Endothelial cell of umbilical vein (primary cell): ENCODE data around the gene JMJD6. TPM values are rescaled to one million over a fixed set of nuclear protein-coding genes. Genes with fewer than 3 reads are reported as not detected.

Experiments used
- BruUV-seq: library from RNA; stranded (reverse); fragments of 400-500 nt; replicated peaks from 2 replicates; lab custom pipeline; 2021; lab: Mats Ljungman, UMichigan
- CTCF ChIA-PET: fragments of 300-600, 350-600 bp; sonication (Branson Sonifier 250); formaldehyde crosslinking; loops from one replicate; lab custom pipeline; 2021; ENCODE audit warnings: antibody characterized with exemption, inconsistent platforms; lab: Charles Lee
- POLR2A ChIA-PET: fragments of 300-600, 350-600 bp; sonication (Branson Sonifier 250); formaldehyde crosslinking; loops from one replicate; lab custom pipeline; 2021; ENCODE audit warnings: antibody characterized with exemption, inconsistent platforms; lab: Charles Lee
- DNase-seq: peaks from one replicate; pipeline ENCODE4 v3.0.0-alpha.2; 2011; ENCODE audit warnings: low read depth, low spot score
- FAIRE-seq: peaks from 2 replicates; lab custom pipeline; 2011; peaks lifted over from hg19 to GRCh38; lab: Jason Lieb, UNC
- H2AFZ ChIP-seq: 2 replicates; pipeline ENCODE4 v1.6.0; 2012; ENCODE audit warnings: low read depth, low read length, control low read depth, inconsistent platforms
- H3K27ac ChIP-seq: 2 replicates; pipeline ENCODE4 v1.5.1; 2011; ENCODE audit warnings: low read depth, mild to moderate bottlenecking, control low read depth, low read length, moderate library complexity; ENCODE audit not compliant: insufficient read depth
- H3K27me3 ChIP-seq, 2 experiments: 2 replicates each; pipeline versions ENCODE4 v1.6.0 to v1.6.1; 2011; ENCODE audit warnings: low read length in 2 of 2, mixed read lengths in 1 of 2; ENCODE audit not compliant: control insufficient read depth in 2 of 2, insufficient read depth in 2 of 2
- H3K36me3 ChIP-seq, 2 experiments: 2 replicates in 1 of 2; 3 replicates in 1 of 2; pipeline ENCODE4 v1.5.1; 2011; ENCODE audit warnings: low read length in 2 of 2, mild to moderate bottlenecking in 1 of 2, moderate library complexity in 1 of 2; ENCODE audit not compliant: control insufficient read depth in 2 of 2, insufficient read depth in 2 of 2; ENCODE audit errors: extremely low read depth in 1 of 2
- H3K4me1 ChIP-seq: 3 replicates; pipeline ENCODE4 v1.5.1; 2011; ENCODE audit warnings: mild to moderate bottlenecking, low read length; ENCODE audit not compliant: control insufficient read depth, insufficient read depth; ENCODE audit errors: extremely low read depth
- H3K4me2 ChIP-seq: 2 replicates; pipeline ENCODE4 v1.6.1; 2011; ENCODE audit warnings: low read length, control low read depth, mixed read lengths; ENCODE audit not compliant: insufficient read depth
- H3K4me3 ChIP-seq, 3 experiments: fragments of 200-600 bp in 1 of 3; sonication (generic), shearing (Covaris generic) in 1 of 3; replicated peaks in 1 of 3; 2 replicates each; pipeline ENCODE4 v1.5.1; 2011 to 2016; ENCODE audit warnings: control low read depth in 3 of 3, low read length in 3 of 3, mild to moderate bottlenecking in 2 of 3, inconsistent platforms in 1 of 3, low read depth in 1 of 3, moderate library complexity in 1 of 3; ENCODE audit not compliant: insufficient read depth in 1 of 3
- H3K79me2 ChIP-seq: 2 replicates; pipeline ENCODE4 v1.6.0; 2012; ENCODE audit warnings: low read length, inconsistent platforms; ENCODE audit not compliant: control insufficient read depth, insufficient read depth
- H3K9ac ChIP-seq: replicated peaks from 2 replicates; pipeline ENCODE3; 2011; ENCODE audit warnings: low read length, control low read depth; ENCODE audit not compliant: insufficient read depth; ENCODE audit errors: extremely low read depth
- H3K9me1 ChIP-seq: replicated peaks from 3 replicates; pipeline ENCODE4 v1.6.0; 2011; ENCODE audit warnings: mild to moderate bottlenecking, low read length; ENCODE audit not compliant: control insufficient read depth, insufficient read depth; ENCODE audit errors: extremely low read depth
- H3K9me3 ChIP-seq: replicated peaks from 2 replicates; pipeline ENCODE4 v1.5.1; 2012; ENCODE audit warnings: low read length, inconsistent platforms; ENCODE audit not compliant: control insufficient read depth, insufficient read depth
- H4K20me1 ChIP-seq: replicated peaks from 2 replicates; pipeline ENCODE3; 2011; ENCODE audit warnings: mild to moderate bottlenecking, low read length; ENCODE audit not compliant: control insufficient read depth, insufficient read depth; ENCODE audit errors: extremely low read depth
- EZH2 ChIP-seq: IDR thresholded peaks from 2 replicates; pipeline ENCODE4 v1.6.1; 2012; ENCODE audit warnings: borderline replicate concordance, low read depth, mild to moderate bottlenecking, moderate library complexity, low read length, inconsistent platforms; ENCODE audit not compliant: severe bottlenecking
- FOS ChIP-seq: IDR thresholded peaks from 2 replicates; pipeline ENCODE4 v1.6.1; 2011; ENCODE audit warnings: mild to moderate bottlenecking, low read length, moderate library complexity, borderline replicate concordance; ENCODE audit not compliant: insufficient read depth
- GATA2 ChIP-seq: IDR thresholded peaks from 2 replicates; pipeline ENCODE4 v1.7.0; 2011; ENCODE audit warnings: low read depth, mild to moderate bottlenecking, moderate library complexity, mixed read lengths, low read length; ENCODE audit not compliant: insufficient read length, insufficient read depth
- JUN ChIP-seq: IDR thresholded peaks from 2 replicates; pipeline ENCODE4 v1.6.1; 2011; ENCODE audit warnings: borderline replicate concordance, low read depth; ENCODE audit not compliant: insufficient read length, insufficient read depth
- MYC ChIP-seq: IDR thresholded peaks from one replicate; pipeline ENCODE4 v1.6.1; 2011; ENCODE audit warnings: mild to moderate bottlenecking, low read depth, low read length
- POLR2A ChIP-seq: IDR thresholded peaks from 2 replicates; pipeline ENCODE4 v1.6.1; 2012; ENCODE audit warnings: low read depth, mild to moderate bottlenecking, control low read depth, low read length
- POLR2AphosphoS5 ChIP-seq: IDR thresholded peaks from 2 replicates; pipeline ENCODE4 v1.6.1; 2012; ENCODE audit warnings: low read depth, mild to moderate bottlenecking, control low read depth, low read length, moderate library complexity; ENCODE audit not compliant: insufficient read depth
- dilution Hi-C: fragments of 300-500 bp; cut with MboI; formaldehyde crosslinking; loops from one replicate; pipeline ENCODE4 v1.15.0; 2019; ENCODE audit warnings: low sequenced_read_pairs; ENCODE audit not compliant: extremely low pct_ligation_motif_present
- intact Hi-C: fragments of 100-400 bp; cut with micrococcal nuclease; formaldehyde crosslinking; loops from one replicate; pipeline ENCODE4 v1.10.0; 2022
- polyA plus RNA-seq, 4 experiments: library from polyadenylated mRNA; depleted of rRNA in 3 of 4; stranded (reverse) in 3 of 4; unstranded in 1 of 4; fragments of >200 nt; gene quantifications; 2 replicates each; pipeline versions ENCODE4 v1.2.1 to v1.2.3, GENCODE V29; 2011 to 2012; ENCODE audit warnings: missing spikeins in 1 of 4
- total RNA-seq: library from RNA; stranded (reverse); gene quantifications from 2 replicates; pipeline ENCODE4 v1.2.3, GENCODE V29; 2021
- TF ChIP-seq, protein P1 (sequence below), 2 donors: IDR thresholded peaks; 1 replicate in 1 of 2; 2 replicates in 1 of 2; pipeline ENCODE4 v1.5.1; 2011; ENCODE audit warnings: low read length in 2 of 2, mild to moderate bottlenecking in 2 of 2, moderate library complexity in 2 of 2, control low read depth in 1 of 2, inconsistent platforms in 1 of 2, low read depth in 1 of 2; ENCODE audit not compliant: insufficient read depth in 1 of 2; ENCODE audit errors: extremely low read depth in 1 of 2
- TF ChIP-seq, protein P2 (sequence below): IDR thresholded peaks from 2 replicates; pipeline ENCODE4 v1.6.1; 2011; ENCODE audit not compliant: insufficient read depth, insufficient read length

JMJD6 gene
- total and polyA plus RNA-seq, 2 donors (not counting 3 experiments of a cell fraction or from before 2014, with no cell fraction given) = 19.8 to 36.6 TPM

DNA sequence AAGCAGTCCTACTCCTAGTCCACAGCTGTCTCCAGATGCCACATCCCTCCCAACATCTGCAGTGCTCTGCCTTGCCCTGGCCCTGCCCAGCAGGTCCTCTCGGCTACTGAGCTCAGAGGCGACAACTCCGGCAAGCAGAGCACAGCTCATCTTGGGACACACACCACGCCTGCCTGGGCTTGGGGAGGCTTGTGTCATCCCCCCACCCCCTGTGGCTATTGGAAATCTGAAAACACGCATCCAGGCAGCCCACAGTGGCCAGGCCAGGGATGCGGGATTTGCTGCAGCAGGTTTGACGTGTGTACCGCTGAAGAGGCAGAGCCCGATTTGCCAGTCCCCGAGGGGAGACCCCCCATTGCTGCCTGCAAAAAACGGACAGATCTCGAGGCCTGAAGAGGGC, 41.0 kb downstream of the JMJD6 start:
- no peak overlapping the region for H2AFZ ChIP-seq
- H3K4me3 ChIP-seq = no peak overlapping the region
- POLR2A ChIA-PET = no interaction called here
- H3K9me1 ChIP-seq = no peaks in the 10 kb centered on the region
- H3K79me2 ChIP-seq = no peaks in the 10 kb centered on the region
- FAIRE-seq (no peak), DNase-seq (no peak)
- no peak overlapping the region for H3K9ac ChIP-seq
- H3K27me3 ChIP-seq = no peaks in the 10 kb centered on the region
- H3K9me3 ChIP-seq = no peaks in the 10 kb centered on the region
- TF ChIP-seq MYC (no peak), EZH2 (no peak), POLR2A (no peak), GATA2 (no peak), JUN (no peak), FOS (no peak), POLR2AphosphoS5 (no peak)
- TF ChIP-seq, protein P1, sequence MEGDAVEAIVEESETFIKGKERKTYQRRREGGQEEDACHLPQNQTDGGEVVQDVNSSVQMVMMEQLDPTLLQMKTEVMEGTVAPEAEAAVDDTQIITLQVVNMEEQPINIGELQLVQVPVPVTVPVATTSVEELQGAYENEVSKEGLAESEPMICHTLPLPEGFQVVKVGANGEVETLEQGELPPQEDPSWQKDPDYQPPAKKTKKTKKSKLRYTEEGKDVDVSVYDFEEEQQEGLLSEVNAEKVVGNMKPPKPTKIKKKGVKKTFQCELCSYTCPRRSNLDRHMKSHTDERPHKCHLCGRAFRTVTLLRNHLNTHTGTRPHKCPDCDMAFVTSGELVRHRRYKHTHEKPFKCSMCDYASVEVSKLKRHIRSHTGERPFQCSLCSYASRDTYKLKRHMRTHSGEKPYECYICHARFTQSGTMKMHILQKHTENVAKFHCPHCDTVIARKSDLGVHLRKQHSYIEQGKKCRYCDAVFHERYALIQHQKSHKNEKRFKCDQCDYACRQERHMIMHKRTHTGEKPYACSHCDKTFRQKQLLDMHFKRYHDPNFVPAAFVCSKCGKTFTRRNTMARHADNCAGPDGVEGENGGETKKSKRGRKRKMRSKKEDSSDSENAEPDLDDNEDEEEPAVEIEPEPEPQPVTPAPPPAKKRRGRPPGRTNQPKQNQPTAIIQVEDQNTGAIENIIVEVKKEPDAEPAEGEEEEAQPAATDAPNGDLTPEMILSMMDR (IDR thresholded peaks at IDR 0.05; ENCODE audit: extremely low read depth in 1 of 2, insufficient read depth in 1 of 2, low read depth in 1 of 2, low read length in 2 of 2) = no peak
- TF ChIP-seq, protein P2, sequence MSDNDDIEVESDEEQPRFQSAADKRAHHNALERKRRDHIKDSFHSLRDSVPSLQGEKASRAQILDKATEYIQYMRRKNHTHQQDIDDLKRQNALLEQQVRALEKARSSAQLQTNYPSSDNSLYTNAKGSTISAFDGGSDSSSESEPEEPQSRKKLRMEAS = no peak
- no peaks in the 10 kb centered on the region for H4K20me1 ChIP-seq
- dilution Hi-C loops = no loop called here
- no peak overlapping the region for H3K4me2 ChIP-seq
- H3K36me3 ChIP-seq = peaks cover 0 to 7% of the 10 kb centered on the region in 2 experiments
- CTCF ChIA-PET = interaction anchor here (0.9 to 1.4 kb wide), 2 partner anchors 12 to 26 kb away, joined by 3 read pairs; no protein-coding TSS in a partner anchor
- H3K4me1 ChIP-seq = peaks cover 14% of the 10 kb centered on the region
- no peak overlapping the region for H3K27ac ChIP-seq
- intact Hi-C loops = no loop called here
- BruUV-seq = no TSS peak
